HG03095 (cell line): ENCODE data around the gene OR10A2.
A peak's percentile ranks its signal among the peaks of the same experiment; 100 is the strongest.
"Not testable (repeated sequence)": the region's sequence is repeated elsewhere in the genome, so short reads cannot be mapped to it uniquely, and the experiment has no call there.

ENCODE experiments used
- ATAC-seq: cut with Tn5 transposase; IDR thresholded peaks from one replicate; pipeline ENCODE4 v1.9.1; 2021; ENCODE audit warnings: moderate library complexity; ENCODE audit not compliant: unreplicated experiment

The OR10A2 gene

GRCh38 chr11:6882751-6883150 lies 19.9 kb downstream of the OR10A2 start:
- no peak for ATAC-seq

- ATAC-seq: not testable (repeated sequence)
Measured at GRCh38 chr11:6887711-6888110, 24.9 kb downstream of the OR10A2 start.

GRCh38 chr11:6888830-6889229 lies 26.0 kb downstream of the OR10A2 start:
- ATAC-seq: no peak

GRCh38 chr11:6889835-6890234 lies 27.0 kb downstream of the OR10A2 start:
- ATAC-seq: no peak

GRCh38 chr11:6892400-6892799 lies 29.5 kb downstream of the OR10A2 start, which contains the start of gene OR2D2:
TSS of gene OR2D2 (minus strand) at chr11:6892500. CDS start at chr11:6892500, 0 bp downstream.
- ATAC-seq: no peak

GRCh38 chr11:6894097-6894496 lies 31.2 kb downstream of the OR10A2 start:
- ATAC-seq: no peak

GRCh38 chr11:6895010-6895409 lies 32.2 kb downstream of the OR10A2 start:
- ATAC-seq: peak; percentile 85

- no peak for ATAC-seq
Measured at GRCh38 chr11:6898911-6899310, 36.1 kb downstream of the OR10A2 start.

- ATAC-seq: no peak
Measured at GRCh38 chr11:6900327-6900999, 37.6 kb downstream of the OR10A2 start.

GRCh38 chr11:6904804-6905203 lies 41.9 kb downstream of the OR10A2 start:
- not testable (repeated sequence) for ATAC-seq

- no peak for ATAC-seq
Measured at GRCh38 chr11:6911378-6911777, 48.5 kb downstream of the OR10A2 start.

GRCh38 chr11:6911948-6912347 lies 49.1 kb downstream of the OR10A2 start:
- no peak for ATAC-seq

GRCh38 chr11:6919698-6920097 lies 56.8 kb downstream of the OR10A2 start:
- ATAC-seq: no peak

GRCh38 chr11:6920702-6921101 lies 57.8 kb downstream of the OR10A2 start, which contains the start of gene OR2D3:
TSS of gene OR2D3 (plus strand) at chr11:6921002. CDS start at chr11:6921002, 0 bp downstream.
- no peak for ATAC-seq
